HG02588 (cell line): ENCODE measurements around the gene RHOBTB3.
A peak's percentile ranks its signal among the peaks of the same experiment; 100 is the strongest.
"Not testable (repeated sequence)": the region's sequence is repeated elsewhere in the genome, so short reads cannot be mapped to it uniquely, and the experiment has no call there.

Experiments used
- ATAC-seq: cut with Tn5 transposase; IDR thresholded peaks from one replicate; pipeline ENCODE4 v1.9.1; 2021; ENCODE audit warnings: mild to moderate bottlenecking, moderate library complexity; ENCODE audit not compliant: unreplicated experiment

The RHOBTB3 gene

DNA sequence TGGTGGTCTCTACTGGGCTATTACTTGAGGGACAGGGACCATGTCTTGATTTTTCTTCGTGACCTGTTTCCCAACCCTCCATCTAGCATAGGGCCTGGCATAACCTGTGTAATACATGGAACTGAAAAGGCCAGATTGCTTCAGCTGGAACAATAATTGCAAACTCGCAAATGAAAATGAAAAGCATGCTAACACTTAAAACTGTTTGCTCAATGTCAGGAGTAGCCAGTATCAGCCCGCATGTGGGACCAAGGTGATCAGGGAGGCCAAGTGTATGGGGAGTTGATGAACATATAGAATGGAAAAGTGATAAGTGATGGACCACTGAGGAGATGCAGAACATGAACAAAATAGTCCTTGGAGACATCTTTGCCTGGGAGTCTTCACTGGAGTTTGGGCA lies 66.2 kb downstream of the RHOBTB3 start:
- no peak for ATAC-seq

GRCh38 chr5:95798048-95798447 lies 66.9 kb downstream of the RHOBTB3 start:
- ATAC-seq = no peak

- no peak for ATAC-seq
Measured at GRCh38 chr5:95798545-95798944, 67.4 kb downstream of the RHOBTB3 start.

GRCh38 chr5:95799191-95799835 lies 68.2 kb downstream of the RHOBTB3 start:
- ATAC-seq = no peak

DNA sequence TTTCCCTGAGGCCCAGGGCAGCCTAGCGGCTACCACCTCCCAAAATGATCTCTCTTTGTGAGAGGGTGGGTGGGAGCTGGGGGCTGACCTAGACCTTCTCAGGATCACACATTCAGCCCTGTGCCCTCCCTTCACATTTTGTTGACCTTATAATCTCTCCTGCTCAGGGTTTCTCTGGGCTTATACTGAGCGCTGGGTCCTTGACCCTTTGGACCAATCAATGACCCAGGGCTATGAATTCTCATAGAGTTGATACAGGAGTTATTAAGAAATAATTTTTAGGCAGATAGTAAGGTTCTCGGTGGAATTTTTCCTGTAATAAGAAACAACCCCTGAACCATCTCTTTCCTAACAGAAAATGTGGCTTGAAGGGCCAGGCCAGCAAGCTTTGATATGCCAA lies 69.4 kb downstream of the RHOBTB3 start:
- ATAC-seq = no peak

DNA sequence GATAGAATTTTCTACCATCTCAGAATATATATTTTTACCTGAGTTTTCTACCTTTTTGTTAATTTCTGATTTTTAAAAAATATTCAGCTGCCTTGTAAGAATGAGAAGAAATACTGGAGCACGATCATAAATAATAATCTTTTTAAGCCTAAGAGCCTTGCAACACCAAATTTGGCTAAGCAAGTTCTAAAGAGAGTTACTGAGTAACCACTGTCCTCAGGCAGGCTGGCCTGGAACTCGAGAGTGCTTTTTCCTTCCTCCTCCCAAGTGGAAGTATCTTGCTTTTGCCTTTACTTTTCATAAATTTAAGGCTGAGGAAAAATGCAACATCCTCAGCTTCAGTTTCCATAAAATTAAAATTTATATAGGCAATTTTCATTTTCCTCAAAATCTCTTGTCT lies 70.4 kb downstream of the RHOBTB3 start:
- no peak for ATAC-seq

- no peak for ATAC-seq
Measured at GRCh38 chr5:95801961-95802360, 70.8 kb downstream of the RHOBTB3 start.

DNA sequence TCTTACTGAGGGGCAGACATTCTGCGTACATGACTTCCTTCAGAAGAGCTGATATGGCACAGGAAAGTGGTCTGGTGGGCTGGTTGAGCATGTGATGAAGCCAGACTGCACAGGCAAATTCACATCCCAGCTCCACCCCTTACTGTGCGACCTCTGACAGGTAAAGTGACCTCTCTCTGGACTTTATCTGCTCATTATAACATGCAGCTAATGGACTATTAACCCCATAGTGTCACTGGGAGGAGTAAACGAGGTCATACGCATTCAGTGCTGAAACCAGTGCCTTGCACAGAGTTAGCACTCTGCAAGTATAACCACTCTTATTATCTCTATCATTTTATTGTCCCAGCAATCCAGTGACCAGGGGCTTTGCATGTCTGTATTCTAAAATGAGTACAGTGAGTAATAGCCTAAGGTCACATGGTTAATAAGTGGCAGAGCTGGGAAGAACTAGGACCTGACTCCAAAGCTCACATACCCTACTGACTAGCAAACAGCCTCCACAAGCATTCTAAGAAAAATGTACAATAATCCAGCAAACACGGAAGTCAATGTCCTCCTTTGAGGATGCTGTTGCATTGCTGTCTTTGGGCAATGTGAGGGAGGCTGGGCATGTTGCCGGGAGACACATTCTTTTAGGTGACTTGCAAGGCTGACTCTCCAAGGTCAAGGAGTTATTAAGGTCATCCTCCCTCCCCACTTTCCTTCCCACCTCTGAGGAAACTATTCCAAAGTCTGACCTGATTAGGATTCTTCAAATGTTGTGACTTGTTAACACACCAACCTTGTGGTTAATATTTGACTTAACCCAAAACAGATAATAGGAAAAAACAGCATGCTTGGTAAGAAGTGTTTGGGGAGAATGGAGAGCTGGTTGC lies 72.4 kb downstream of the RHOBTB3 start:
- ATAC-seq = no peak

DNA sequence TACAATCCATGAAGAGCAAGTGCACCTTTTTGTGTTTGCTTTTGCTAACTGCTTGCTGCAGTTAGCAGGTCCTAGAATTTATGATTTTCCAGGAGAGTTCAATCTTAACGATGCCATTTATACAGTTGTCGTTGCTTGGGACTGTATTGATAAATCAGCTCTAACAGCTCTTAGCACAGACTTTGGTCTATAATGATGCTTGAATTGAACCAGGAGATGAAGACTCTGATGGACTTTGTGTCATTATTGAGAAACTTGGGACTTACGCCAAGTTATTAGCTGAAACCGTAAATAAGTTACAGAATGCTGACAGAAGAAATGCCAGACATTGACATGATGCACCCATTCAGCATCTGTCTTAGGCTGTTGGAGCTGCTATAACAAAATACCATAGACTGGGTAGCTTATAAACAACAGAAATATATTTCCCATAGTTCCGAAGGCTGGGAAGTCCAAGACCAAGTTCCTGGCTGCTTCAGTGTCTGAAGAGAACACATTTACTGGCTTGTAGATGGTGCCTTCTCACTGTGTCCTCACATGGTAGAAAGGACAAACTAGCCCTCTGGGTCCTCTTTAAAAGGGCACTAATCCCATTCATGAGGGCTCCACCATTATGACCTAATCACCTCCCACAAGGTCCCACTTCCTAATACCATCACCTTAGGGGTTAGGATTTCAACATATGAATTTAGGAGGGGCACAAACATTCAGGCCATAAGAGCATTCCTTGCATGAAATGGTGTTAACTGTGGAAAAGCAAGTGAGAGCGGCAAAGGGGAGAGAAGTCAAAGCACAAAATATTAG lies 73.8 kb downstream of the RHOBTB3 start:
- no peak for ATAC-seq

GRCh38 chr5:95806687-95807086 lies 75.6 kb downstream of the RHOBTB3 start:
- no peak for ATAC-seq

DNA sequence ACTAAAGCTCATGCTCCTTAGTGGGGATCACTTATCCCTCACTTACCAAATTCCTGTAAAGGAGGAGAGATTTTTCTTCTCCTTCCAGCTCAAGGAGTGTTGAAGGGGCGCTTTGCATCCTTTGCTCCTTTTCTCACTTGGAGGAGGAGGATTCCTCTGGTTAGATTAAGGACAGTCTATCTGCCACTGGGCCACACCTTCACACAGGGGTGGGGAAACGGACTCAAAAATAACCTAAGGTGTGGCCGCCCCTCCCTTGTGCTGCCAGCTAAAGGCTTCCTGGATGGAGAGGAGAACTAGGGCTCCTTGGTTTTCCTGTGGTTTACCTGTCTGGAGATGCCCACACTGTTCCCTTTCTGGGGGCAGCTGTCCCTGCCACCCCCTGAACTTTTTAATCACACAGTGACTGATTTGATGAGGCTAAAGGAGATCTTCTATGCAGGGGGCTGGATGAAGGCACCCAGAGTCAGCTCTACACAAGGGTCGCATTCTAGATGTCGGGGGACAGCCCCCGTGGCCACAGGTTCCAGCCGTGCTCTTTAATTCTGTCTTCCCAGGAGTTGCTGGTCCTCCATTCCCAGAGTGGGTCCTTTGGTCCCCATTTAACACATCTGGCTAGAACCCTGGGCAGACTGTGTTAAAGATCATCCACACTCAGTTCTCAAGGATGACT lies 77.0 kb downstream of the RHOBTB3 start:
- no peak for ATAC-seq

DNA sequence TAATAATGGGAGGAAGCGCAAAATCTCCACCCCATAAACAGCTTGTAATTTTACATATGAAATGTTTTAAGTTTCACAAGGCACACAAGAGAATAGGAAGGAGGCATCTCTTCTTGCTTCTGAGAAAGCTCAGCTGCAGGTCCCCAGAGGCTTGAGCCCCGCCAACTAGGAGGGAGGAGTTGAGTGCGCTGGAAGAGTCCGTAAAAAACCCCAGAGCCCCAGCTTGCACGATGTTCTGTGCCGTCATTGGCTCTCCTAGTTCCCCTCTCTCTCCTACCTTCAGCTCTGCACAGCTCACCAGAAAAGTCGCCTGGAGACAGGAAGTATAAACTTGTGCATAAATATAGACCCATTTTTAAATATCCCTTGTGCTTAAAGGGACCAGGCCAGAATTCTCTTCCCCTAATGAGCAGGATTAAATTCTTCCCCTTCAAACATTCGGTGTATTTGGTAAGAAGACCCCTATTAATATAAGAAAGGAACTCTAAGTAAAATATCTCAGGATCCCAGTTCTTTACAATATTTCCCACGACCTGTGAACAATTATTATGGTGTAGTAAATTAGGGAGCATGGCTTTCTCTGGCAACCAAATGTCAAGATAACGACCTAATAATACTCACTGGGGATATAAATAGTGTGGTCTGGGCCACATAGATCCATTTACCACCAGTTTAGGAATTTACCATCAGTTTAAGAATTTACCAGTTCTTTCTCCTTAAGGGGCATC lies 77.7 kb downstream of the RHOBTB3 start:
- ATAC-seq = peak; percentile 100

DNA sequence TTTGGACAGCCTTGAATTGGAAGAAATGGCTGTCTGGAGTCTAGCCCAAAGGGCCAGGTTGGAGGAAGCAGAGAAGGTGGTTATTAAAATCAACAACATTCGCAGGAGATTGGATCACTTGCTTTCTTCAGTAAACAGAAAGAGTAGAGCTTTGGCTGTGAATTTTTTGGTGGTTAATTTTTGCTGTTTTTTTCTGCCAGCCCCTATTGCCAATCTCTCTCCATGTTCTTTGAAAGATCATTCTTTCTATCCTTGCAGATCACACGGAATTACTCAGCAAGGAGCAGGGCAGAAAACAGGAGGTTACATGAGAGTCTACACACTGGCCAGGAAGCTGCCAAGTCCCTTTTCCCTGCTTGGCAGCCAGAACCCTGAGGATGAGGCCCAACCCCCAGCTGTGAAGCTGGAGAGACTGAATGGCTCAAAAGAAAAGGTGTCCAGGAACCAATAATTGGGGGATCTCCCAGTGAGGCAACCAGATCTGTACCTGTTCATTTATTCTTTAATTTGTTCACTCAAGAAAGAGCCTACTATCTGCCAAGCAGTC lies 78.4 kb downstream of the RHOBTB3 start:
- ATAC-seq = no peak

GRCh38 chr5:95810305-95811125 lies 79.4 kb downstream of the RHOBTB3 start:
- ATAC-seq = no peak

- not testable (repeated sequence) for ATAC-seq
Measured at GRCh38 chr5:95811126-95811423, 79.9 kb downstream of the RHOBTB3 start.

GRCh38 chr5:95811461-95812073 lies 80.4 kb downstream of the RHOBTB3 start:
- not testable (repeated sequence) for ATAC-seq

GRCh38 chr5:95812074-95812471 lies 80.9 kb downstream of the RHOBTB3 start:
- no peak for ATAC-seq

GRCh38 chr5:95813035-95813434 lies 81.9 kb downstream of the RHOBTB3 start:
- not testable (repeated sequence) for ATAC-seq

- ATAC-seq = no peak
Measured at GRCh38 chr5:95815155-95815729, 84.1 kb downstream of the RHOBTB3 start.
